Hepatocyte (in vitro differentiated cells): ENCODE data around the gene TRMT61B. TPM values are rescaled to one million over a fixed set of nuclear protein-coding genes. Genes with fewer than 3 reads are reported as not detected.

ENCODE experiments used
- DNase-seq: peaks from one replicate; pipeline ENCODE4 v3.0.0-alpha.2; 2016; ENCODE audit warnings: low spot score
- H2AFZ ChIP-seq: fragments of 200-600 bp; sonication (generic); 2 replicates; pipeline ENCODE4 v1.6.0; 2016; ENCODE audit warnings: antibody characterized with exemption, mild to moderate bottlenecking
- H3K27ac ChIP-seq: fragments of 200-600 bp; sonication (generic); 2 replicates; pipeline ENCODE4 v1.5.1; 2016; ENCODE audit warnings: mild to moderate bottlenecking
- H3K27me3 ChIP-seq: fragments of 200-600 bp; sonication (generic); 2 replicates; pipeline ENCODE4 v1.6.1; 2016
- H3K36me3 ChIP-seq: fragments of 200-600 bp; sonication (generic); replicated peaks from 2 replicates; pipeline ENCODE4 v1.5.1; 2016; ENCODE audit warnings: low read depth; ENCODE audit not compliant: insufficient read depth
- H3K4me1 ChIP-seq: fragments of 200-600 bp; sonication (generic); 2 replicates; pipeline ENCODE4 v1.5.1; 2016; ENCODE audit warnings: mild to moderate bottlenecking, moderate library complexity; ENCODE audit not compliant: insufficient read depth
- H3K4me2 ChIP-seq: fragments of 200-600 bp; sonication (generic); 2 replicates; pipeline ENCODE4 v1.6.0; 2016
- H3K4me3 ChIP-seq: fragments of 200-600 bp; sonication (generic); 2 replicates; pipeline ENCODE4 v1.5.1; 2016; ENCODE audit warnings: mild to moderate bottlenecking
- H3K79me2 ChIP-seq: fragments of 200-600 bp; sonication (generic); 2 replicates; pipeline ENCODE4 v1.6.0; 2017; ENCODE audit warnings: mild to moderate bottlenecking
- H3K9me2 ChIP-seq: fragments of 200-600 bp; sonication (generic); replicated peaks from 2 replicates; pipeline ENCODE4 v1.6.0; 2017; ENCODE audit warnings: mild to moderate bottlenecking; ENCODE audit not compliant: insufficient read depth
- H3K9me3 ChIP-seq: fragments of 200-600 bp; sonication (generic); 2 replicates; pipeline ENCODE4 v1.5.1; 2016; ENCODE audit warnings: low read depth, mild to moderate bottlenecking
- H4K20me1 ChIP-seq: fragments of 200-600 bp; sonication (generic); 2 replicates; pipeline ENCODE4 v1.6.0; 2016; ENCODE audit warnings: mild to moderate bottlenecking; ENCODE audit not compliant: insufficient read depth, poor library complexity, severe bottlenecking
- EZH2 ChIP-seq: fragments of 200-600 bp; sonication (generic); IDR thresholded peaks from 2 replicates; pipeline ENCODE4 v1.6.1; 2016; ENCODE audit warnings: antibody characterized with exemption, mild to moderate bottlenecking, borderline replicate concordance
- EZH2phosphoT487 ChIP-seq: fragments of 200-600 bp; sonication (generic); IDR thresholded peaks from one replicate; pipeline ENCODE4 v1.6.1; 2018; ENCODE audit warnings: antibody characterized with exemption, mild to moderate bottlenecking, low read depth, moderate library complexity; ENCODE audit not compliant: unreplicated experiment, severe bottlenecking
- WGBS: methylation state at CpG from one replicate; pipeline ENCODE4 v1.1.6; 2016; ENCODE audit warnings: low lambda C conversion rate; ENCODE audit errors: missing lambda C conversion rate; 5-methylcytosine and 5-hydroxymethylcytosine counted together
- polyA plus RNA-seq: library from polyadenylated mRNA; unstranded; fragments of >200 nt; fragmentation: Nextera tagmentation; extraction: Ambion mirVana; gene quantifications from 2 replicates; pipeline ENCODE4 v1.2.1, GENCODE V29; 2016
- total RNA-seq: library from RNA; depleted of rRNA; stranded (reverse); fragments of >200 nt; gene quantifications from 2 replicates; pipeline ENCODE4 v1.2.3, GENCODE V29; 2014
- TF ChIP-seq, protein P1 (sequence below): fragments of 200-600 bp; sonication (generic); IDR thresholded peaks from 2 replicates; pipeline ENCODE4 v1.5.1; 2016; ENCODE audit warnings: antibody characterized with exemption, mild to moderate bottlenecking; ENCODE audit not compliant: poor library complexity

Gene TRMT61B
- total and polyA plus RNA-seq, 2 experiments from 2014 or later, result 11.2 to 17.0 TPM

- 96% methylated on average over 2 of the region's 2 CpGs for WGBS
Observed at GRCh38 chr2:28833740-28834470, 36.2 kb downstream of the TRMT61B start.

DNA sequence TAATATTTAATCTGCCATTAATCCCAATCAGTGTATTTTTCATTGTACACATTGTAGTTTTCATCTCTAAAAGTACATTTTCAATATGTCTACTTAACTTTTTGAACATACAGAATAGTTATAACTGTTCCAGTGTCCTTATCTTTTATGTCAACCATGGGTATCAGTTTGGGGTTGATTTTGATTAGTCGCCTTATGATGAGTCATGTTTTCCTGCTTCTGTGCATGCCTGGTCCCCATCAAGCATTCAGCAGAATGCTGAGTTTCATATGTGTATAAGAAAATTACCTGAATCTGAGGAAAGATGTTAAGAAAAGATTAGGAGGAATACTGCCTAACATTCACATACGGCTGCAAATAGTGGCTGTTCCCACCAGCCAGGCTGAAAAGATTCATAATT is 41.7 kb downstream of the TRMT61B start:
- Histone ChIP-seq H3K36me3 (no peaks in the 10 kb centered on the region), H3K4me2 (no peak overlapping the region), H3K9me3 (no peaks in the 10 kb centered on the region), H4K20me1 (no peaks in the 10 kb centered on the region), H3K4me1 (no peaks in the 10 kb centered on the region), H3K9me2 (no peaks in the 10 kb centered on the region), H3K79me2 (no peaks in the 10 kb centered on the region), H2AFZ (no peak overlapping the region), H3K27ac (no peak overlapping the region), H3K27me3 (no peaks in the 10 kb centered on the region), H3K4me3 (no peak overlapping the region)
- no peak for DNase-seq
- TF ChIP-seq EZH2phosphoT487, result no peak
- TF ChIP-seq, protein P1, sequence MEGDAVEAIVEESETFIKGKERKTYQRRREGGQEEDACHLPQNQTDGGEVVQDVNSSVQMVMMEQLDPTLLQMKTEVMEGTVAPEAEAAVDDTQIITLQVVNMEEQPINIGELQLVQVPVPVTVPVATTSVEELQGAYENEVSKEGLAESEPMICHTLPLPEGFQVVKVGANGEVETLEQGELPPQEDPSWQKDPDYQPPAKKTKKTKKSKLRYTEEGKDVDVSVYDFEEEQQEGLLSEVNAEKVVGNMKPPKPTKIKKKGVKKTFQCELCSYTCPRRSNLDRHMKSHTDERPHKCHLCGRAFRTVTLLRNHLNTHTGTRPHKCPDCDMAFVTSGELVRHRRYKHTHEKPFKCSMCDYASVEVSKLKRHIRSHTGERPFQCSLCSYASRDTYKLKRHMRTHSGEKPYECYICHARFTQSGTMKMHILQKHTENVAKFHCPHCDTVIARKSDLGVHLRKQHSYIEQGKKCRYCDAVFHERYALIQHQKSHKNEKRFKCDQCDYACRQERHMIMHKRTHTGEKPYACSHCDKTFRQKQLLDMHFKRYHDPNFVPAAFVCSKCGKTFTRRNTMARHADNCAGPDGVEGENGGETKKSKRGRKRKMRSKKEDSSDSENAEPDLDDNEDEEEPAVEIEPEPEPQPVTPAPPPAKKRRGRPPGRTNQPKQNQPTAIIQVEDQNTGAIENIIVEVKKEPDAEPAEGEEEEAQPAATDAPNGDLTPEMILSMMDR, result no peak
- TF ChIP-seq EZH2, result no peak
- WGBS, result 80% methylated on average over 2 of the region's 2 CpGs

More at GRCh38 chr2:28833740-28834470, 36.2 kb downstream of the TRMT61B start:
- H3K36me3 ChIP-seq, result no peaks in the 10 kb centered on the region
- H3K79me2 ChIP-seq, result no peaks in the 10 kb centered on the region
- H3K4me1 ChIP-seq, result no peaks in the 10 kb centered on the region
- no peak for DNase-seq
- H3K27ac ChIP-seq, result no peak overlapping the region
- H3K27me3 ChIP-seq, result no peaks in the 10 kb centered on the region
- H3K4me2 ChIP-seq, result no peak overlapping the region
- no peaks in the 10 kb centered on the region for H3K9me3 ChIP-seq
- no peaks in the 10 kb centered on the region for H3K9me2 ChIP-seq
- no peaks in the 10 kb centered on the region for H4K20me1 ChIP-seq
- H3K4me3 ChIP-seq, result no peak overlapping the region
- TF ChIP-seq, protein P1, result no peak
- TF ChIP-seq EZH2 (no peak), EZH2phosphoT487 (no peak)
- H2AFZ ChIP-seq, result no peak overlapping the region

DNA sequence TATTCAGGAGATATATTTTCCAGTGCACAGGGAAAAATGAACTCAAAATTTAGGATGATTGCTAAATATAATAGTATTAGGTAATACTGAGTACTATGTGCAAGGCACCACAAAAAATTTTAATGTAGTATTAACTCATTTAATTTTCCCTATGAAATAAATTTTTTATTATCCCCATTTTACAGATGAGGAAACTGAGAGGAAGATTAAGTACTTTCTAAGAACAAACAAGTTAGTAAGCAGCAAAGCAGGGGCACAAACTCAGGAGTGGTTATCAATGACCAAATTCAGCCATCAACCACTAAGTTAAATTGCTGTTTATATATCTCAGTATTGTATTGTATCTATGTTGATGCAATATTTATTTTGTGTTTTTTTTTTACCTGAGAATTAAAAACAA is 45.2 kb downstream of the TRMT61B start:
- Histone ChIP-seq H3K79me2 (no peaks in the 10 kb centered on the region), H3K9me3 (no peaks in the 10 kb centered on the region), H3K9me2 (no peaks in the 10 kb centered on the region), H4K20me1 (no peaks in the 10 kb centered on the region), H3K4me3 (no peak overlapping the region), H3K4me1 (no peaks in the 10 kb centered on the region), H2AFZ (no peak overlapping the region), H3K4me2 (no peak overlapping the region), H3K36me3 (no peaks in the 10 kb centered on the region), H3K27me3 (no peaks in the 10 kb centered on the region), H3K27ac (no peak overlapping the region)
- DNase-seq, result no peak
- TF ChIP-seq, protein P1, result no peak
- TF ChIP-seq EZH2, result no peak
- TF ChIP-seq EZH2phosphoT487, result no peak
